HG02973 (cell line): ENCODE results near the gene CDH13.

Experiments
- ATAC-seq: cut with Tn5 transposase; IDR thresholded peaks from one replicate; pipeline ENCODE4 v1.9.1; 2021; ENCODE audit warnings: moderate library complexity; ENCODE audit not compliant: unreplicated experiment

Gene CDH13

GRCh38 chr16:83449861-83450260, 823.1 kb downstream of the CDH13 start:
- ATAC-seq = no peak

DNA sequence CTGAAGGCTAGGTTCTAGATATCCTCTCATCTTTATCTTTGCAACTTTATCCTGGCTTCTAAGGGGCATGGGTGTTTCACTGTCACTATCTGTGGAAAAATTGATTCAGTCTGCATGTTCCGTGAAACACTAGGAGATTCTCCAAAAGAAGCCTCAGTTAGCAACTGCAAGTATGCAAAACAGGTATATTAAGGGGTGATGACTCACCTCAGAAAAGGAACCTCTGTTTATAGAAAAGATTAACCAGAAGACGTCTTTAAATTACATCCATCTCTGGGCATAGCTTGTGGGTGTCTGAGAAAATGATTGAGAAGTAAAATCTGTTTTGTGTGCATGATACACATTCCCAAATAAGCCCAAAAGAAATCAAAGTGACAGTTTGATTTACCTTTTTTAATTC, 827.2 kb downstream of the CDH13 start:
- peak; percentile 31 for ATAC-seq

- ATAC-seq = no peak
Measured at GRCh38 chr16:83455716-83456115, 828.9 kb downstream of the CDH13 start.

DNA sequence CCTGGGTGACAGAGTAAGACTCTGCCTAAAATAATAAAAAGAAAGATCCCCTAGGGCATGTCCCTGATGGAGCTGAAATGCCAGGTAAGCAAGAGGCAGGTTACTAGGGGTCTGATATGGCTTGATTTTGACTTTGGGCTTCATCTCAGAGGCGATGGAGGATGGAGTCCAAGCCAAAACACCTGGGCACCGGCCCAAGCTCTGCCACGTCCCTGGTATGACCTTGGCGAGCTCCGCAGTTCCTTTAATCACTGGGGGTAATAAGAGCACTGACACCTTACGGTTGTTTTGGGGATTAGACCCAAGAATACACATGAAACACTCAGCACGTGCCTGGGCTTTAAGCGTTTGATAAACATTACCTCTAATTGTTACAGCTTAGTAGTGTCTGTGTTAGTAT, 830.2 kb downstream of the CDH13 start:
- no peak for ATAC-seq

- ATAC-seq = peak; percentile 91
Measured at GRCh38 chr16:83458612-83459011, 831.8 kb downstream of the CDH13 start.

DNA sequence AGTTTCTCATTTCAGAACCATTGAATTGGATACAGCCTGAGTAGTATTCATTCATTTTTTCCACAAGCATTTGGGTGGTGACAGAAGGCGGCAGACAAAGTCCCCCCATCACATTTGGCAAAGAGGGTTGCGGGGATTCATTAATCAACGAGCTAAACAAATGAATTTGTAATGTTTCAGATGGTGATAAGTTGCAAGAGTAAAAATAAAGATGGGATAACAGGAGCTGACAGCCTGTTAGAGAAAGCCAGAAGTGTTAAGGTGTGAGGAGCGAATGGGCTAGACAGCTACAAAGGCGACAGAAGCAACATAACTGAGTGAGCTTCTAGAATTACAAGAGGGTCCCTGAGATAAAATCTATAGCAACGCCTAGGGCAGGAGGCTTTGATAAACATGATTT, 838.2 kb downstream of the CDH13 start:
- ATAC-seq = no peak

- no peak for ATAC-seq
Measured at GRCh38 chr16:83470416-83470815, 843.6 kb downstream of the CDH13 start.

DNA sequence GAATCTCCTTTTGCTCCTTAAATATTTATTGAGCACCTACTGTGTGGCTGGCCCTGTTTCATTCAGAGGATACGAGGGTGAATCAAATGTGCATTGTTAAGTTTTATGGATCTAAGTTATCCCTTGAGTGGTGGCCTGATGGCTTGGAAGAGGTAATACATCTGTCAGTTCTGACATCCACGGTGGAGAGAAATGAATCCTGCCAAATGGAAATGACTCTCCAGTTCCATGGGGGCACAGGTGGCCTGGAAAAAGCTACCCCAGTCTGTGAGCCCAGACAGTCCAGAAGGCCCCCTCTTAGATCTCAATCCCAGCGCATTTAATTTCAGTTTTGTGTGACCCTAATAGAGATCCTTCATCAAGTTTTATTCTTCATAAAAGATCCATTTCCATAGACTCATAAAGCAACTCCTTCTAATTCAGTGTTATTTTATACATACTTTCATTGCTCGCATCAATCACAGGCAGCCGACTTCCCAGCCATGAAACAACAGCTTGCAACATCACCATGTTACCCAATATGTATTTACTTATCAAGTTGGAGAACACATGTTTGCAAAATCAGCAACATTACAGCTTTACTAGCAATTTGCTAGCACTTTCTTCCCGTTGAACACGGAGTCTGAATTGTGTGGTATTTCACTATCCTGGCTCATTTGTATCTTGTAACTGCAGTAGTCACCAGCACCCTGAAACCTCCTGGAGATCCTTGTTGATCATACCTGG, 846.2 kb downstream of the CDH13 start:
- ATAC-seq = no peak

DNA sequence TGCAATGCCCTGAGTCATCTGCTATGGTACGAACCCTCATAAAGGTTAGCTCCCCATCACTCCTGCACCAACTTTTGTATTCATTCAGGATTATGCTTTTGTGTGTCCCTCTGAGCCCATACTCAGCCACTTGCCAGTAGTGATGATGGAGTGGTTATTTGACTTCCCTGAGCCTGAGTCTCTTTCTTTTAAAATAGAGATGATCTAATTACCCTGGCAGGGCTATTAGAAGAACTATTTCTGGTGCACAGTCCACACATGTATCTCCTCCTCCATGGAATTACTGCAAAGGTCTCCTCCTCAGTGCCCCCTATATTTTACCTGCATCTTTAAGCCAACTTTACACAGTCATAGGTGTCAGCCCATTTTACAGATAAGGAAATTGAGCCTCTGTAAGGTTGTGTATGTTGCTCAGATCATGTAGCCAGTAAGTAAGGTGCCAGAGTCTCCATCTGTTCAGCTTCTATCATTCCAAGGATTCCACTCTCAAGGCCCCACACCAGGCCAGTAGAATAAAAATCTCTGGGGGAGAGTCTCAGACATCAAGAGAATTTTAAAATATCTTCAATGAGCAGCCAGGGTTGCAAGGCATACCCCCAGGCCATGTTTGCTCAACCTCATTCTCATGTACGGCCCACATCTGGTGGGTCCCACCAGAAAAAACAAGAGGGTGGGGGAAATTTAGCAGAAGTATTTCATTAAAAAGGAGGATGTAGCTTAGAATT, 847.3 kb downstream of the CDH13 start:
- no peak for ATAC-seq

DNA sequence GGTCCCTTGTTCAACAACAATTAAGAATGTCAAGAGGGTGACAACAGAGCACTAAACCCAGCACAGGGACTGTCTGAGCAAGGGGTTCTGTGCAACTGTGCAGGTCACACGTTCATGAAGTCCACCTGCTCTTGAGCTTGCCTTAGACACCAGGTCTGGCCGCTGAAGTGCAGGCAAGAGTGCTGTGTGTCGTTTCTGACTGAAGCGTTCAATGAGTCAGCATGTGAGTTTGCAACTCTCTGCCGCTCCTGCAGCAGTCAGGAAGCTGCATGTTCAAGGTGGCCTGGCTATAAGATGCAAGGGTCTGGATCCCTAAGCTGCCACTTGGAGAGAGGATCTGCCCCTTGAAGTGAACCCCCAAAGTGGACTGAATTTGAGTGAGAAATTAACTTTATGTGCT, 848.3 kb downstream of the CDH13 start:
- ATAC-seq = no peak

- no peak for ATAC-seq
Measured at GRCh38 chr16:83481589-83481988, 854.8 kb downstream of the CDH13 start.

GRCh38 chr16:83482545-83483162, 855.9 kb downstream of the CDH13 start:
- ATAC-seq = no peak

DNA sequence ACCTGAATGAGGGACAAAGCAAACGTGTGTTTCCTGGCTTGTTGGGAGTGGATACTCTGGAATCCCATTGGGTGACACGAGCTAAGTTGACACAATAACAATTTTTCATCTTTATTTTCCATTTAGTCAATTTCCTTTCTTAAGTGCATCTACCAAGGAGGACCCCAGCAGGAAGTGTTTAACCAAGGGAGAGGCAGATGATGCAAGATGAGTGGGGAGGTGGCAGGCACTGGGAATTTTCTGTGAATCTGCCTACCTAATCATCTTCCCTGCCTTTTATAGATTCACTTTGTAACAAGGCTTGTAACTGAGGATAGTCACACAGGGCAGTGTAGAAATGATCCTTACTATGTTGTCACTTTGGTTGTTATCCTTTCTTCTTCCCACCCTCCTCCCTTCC, 863.3 kb downstream of the CDH13 start:
- ATAC-seq = no peak

- ATAC-seq = no peak
Measured at GRCh38 chr16:83494459-83494858, 867.7 kb downstream of the CDH13 start.

DNA sequence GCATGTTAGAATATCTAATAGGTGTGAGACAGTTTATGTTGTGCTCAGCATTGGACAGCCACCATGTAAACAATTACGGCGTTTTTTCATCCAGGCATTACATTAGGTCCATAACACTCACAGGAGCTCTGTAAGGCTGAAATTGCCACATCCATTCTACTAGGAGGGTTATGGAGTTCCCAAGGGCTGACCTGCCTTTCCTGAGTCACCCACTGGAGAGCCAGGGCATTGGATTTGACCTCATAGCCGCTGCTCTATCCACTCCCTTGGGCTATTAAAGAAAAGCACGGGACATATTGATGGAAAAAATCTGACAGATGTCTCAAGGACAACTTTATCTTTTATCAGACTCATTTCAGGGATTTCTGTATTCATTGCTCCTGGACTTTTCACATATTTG, 874.7 kb downstream of the CDH13 start:
- no peak for ATAC-seq

- ATAC-seq = no peak
Measured at GRCh38 chr16:83508295-83508694, 881.5 kb downstream of the CDH13 start.

- no peak for ATAC-seq
Measured at GRCh38 chr16:83509316-83509715, 882.5 kb downstream of the CDH13 start.

GRCh38 chr16:83510906-83511305, 884.1 kb downstream of the CDH13 start:
- no peak for ATAC-seq

- no peak for ATAC-seq
Measured at GRCh38 chr16:83513008-83513755, 886.4 kb downstream of the CDH13 start.

- ATAC-seq = no peak
Measured at GRCh38 chr16:83515395-83515794, 888.6 kb downstream of the CDH13 start.

- ATAC-seq = no peak
Measured at GRCh38 chr16:83516931-83517330, 890.2 kb downstream of the CDH13 start.
